ENCODE data around the gene RAD9A.

Gene RAD9A

DNA sequence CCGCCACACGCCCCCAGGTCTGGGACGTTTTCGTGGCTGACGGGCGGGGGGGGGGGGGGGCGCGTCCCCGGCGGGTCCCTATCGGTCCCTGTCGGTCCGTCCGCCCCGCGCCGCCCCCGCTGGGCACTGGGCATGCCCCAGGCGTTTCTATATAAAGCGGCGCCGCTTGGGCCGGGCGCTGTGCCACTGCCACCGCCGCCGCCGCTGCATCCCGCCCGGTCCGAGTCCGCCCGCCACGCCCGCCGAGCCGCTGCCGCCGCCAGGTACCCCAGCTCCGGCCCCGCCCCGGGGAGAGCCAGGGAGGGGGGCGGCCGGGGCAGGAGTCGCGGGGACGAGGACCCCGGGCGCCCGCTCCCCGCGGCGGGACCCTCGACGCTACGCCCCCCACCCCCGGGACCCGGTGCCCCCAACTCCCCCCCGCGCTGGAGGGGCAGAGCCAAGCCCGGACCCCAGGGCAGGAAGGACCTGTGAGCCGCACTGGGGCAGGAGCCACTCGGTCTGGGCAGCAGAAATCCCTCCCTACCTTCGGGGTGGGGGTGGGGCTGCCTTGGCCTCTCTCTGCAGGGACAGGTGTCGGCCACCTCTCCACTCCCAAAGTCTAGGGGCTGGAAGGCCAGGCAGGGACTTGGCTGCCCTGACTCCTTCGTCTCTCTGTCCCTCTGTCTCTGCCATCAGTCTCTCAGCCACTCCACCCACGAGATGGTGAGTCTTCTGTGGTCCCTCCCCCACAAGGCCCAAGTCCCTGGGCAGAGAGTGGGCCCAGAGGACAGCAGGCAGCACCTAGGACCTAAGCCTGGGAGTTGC lies 23.9 kb downstream of the RAD9A start, which contains the start of gene CARNS1:
Gene CARNS1 (plus strand): TSS at position 178 of the 804 bp plus-strand sequence. CDS start 522 bp downstream, at position 700.
- ATAC-seq, result no peak
- TF ChIP-seq ZFP30 (CRISPR knock-in tag; IDR thresholded peaks at IDR 0.05) (no peak), ZNF8 (CRISPR knock-in tag; IDR thresholded peaks at IDR 0.05) (no peak), SNAI2 (CRISPR knock-in tag; IDR thresholded peaks at IDR 0.05) (no peak), TCF4 (CRISPR knock-in tag; IDR thresholded peaks at IDR 0.05; ENCODE audit: borderline replicate concordance) (no peak), CREB5 (CRISPR knock-in tag; IDR thresholded peaks at IDR 0.05; ENCODE audit: low read depth) (no peak), ZFP3 (CRISPR knock-in tag; IDR thresholded peaks at IDR 0.05) (no peak), CSDC2 (CRISPR knock-in tag; IDR thresholded peaks at IDR 0.05) (no peak)

DNA sequence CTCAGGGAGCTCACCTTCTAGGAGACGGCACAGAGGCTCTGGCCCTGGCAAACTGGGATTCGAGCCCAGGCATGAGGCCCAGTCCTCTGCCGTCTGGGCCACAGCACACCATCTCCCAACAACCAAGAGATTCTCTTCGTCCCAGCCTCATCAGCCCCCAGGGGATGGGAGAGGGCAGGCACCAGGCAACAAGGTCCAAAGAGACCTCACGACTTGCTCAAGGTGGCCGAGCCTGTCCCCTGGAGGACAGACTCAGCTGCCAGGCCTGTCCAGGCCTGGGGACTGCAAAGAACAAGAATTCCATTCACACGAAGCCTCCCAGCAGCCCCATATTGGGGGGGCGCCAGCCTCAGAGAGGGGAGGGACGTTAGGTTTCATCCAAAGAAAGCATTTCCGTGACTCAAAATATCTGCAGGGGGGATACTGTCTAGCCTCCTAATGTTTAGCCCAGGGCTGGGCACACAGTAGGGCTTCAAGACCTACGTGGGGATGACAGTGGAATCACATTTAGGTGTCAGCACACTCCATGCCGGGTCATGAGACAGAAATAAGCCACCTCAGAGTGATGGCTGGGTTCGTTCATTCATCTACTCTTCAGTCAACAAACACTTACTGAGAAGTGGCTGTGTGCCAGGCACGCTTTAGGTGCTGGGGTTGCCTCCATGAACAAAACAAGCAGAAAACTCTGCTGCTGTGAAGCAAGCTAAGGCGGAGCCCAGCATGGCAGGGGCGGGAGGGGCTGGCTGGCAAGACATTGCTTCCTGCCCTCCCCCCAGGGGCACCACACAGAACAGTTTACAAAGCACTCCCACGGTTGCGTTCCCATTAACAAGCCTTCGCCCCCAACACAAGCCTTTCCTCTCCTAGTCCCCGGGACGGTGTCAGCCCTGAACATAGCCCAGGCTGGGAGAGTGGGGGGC lies 24.9 kb downstream of the RAD9A start:
- TF ChIP-seq RARB (CRISPR knock-in tag; IDR thresholded peaks at IDR 0.05), result no peak
- TF ChIP-seq ZNF565 (CRISPR knock-in tag; conservative IDR thresholded peaks at IDR 0.05; ENCODE audit: low read depth), result no peak
- no peak for TF ChIP-seq ZNF8 (CRISPR knock-in tag; IDR thresholded peaks at IDR 0.05)
- TF ChIP-seq ZC3H10 (CRISPR knock-in tag; IDR thresholded peaks at IDR 0.05), result no peak
- TF ChIP-seq ZFP3 (CRISPR knock-in tag; IDR thresholded peaks at IDR 0.05), result no peak
- TF ChIP-seq GLIS3 (CRISPR knock-in tag; IDR thresholded peaks at IDR 0.05), result no peak
- TF ChIP-seq PATZ1 (CRISPR knock-in tag; IDR thresholded peaks at IDR 0.05; ENCODE audit: borderline replicate concordance), result no peak
- TF ChIP-seq SNAI2 (CRISPR knock-in tag; IDR thresholded peaks at IDR 0.05), result no peak
- TF ChIP-seq ZNF70 (CRISPR knock-in tag; IDR thresholded peaks at IDR 0.05), result no peak
- no peak for TF ChIP-seq TOX (CRISPR knock-in tag; IDR thresholded peaks at IDR 0.05; ENCODE audit: borderline replicate concordance)
- no peak for TF ChIP-seq CSDC2 (CRISPR knock-in tag; IDR thresholded peaks at IDR 0.05)
- no peak for ATAC-seq

- TF ChIP-seq ZNF8 (CRISPR knock-in tag; IDR thresholded peaks at IDR 0.05), result no peak
- no peak for TF ChIP-seq ZC3H10 (CRISPR knock-in tag; IDR thresholded peaks at IDR 0.05)
- no peak for TF ChIP-seq CREB5 (CRISPR knock-in tag; IDR thresholded peaks at IDR 0.05; ENCODE audit: low read depth)
- ATAC-seq, result no peak
These were observed 25.6 kb downstream of the RAD9A start for GRCh38 chr11:67417425-67417824.

GRCh38 chr11:67418476-67419281 lies 26.9 kb downstream of the RAD9A start:
- TF ChIP-seq PPARA (CRISPR knock-in tag; IDR thresholded peaks at IDR 0.05; ENCODE audit: borderline replicate concordance) (no peak), TCF4 (CRISPR knock-in tag; IDR thresholded peaks at IDR 0.05; ENCODE audit: borderline replicate concordance) (no peak), OSR1 (CRISPR knock-in tag; IDR thresholded peaks at IDR 0.05) (no peak), ARNTL (CRISPR knock-in tag; IDR thresholded peaks at IDR 0.05; ENCODE audit: borderline replicate concordance, low read depth) (no peak), TOX (CRISPR knock-in tag; IDR thresholded peaks at IDR 0.05; ENCODE audit: borderline replicate concordance) (no peak), ZNF8 (CRISPR knock-in tag; IDR thresholded peaks at IDR 0.05) (no peak), ZFP3 (CRISPR knock-in tag; IDR thresholded peaks at IDR 0.05) (no peak), POU6F1 (CRISPR knock-in tag; IDR thresholded peaks at IDR 0.05; ENCODE audit: borderline replicate concordance, low read depth) (no peak), RARB (CRISPR knock-in tag; IDR thresholded peaks at IDR 0.05) (no peak), BACH2 (CRISPR knock-in tag; IDR thresholded peaks at IDR 0.05; ENCODE audit: borderline replicate concordance) (no peak), ZC3H10 (CRISPR knock-in tag; IDR thresholded peaks at IDR 0.05) (no peak), ESRRG (CRISPR knock-in tag; IDR thresholded peaks at IDR 0.05) (no peak), SNAI2 (CRISPR knock-in tag; IDR thresholded peaks at IDR 0.05) (no peak), ZNF70 (CRISPR knock-in tag; IDR thresholded peaks at IDR 0.05) (no peak), CSDC2 (CRISPR knock-in tag; IDR thresholded peaks at IDR 0.05) (no peak), PATZ1 (CRISPR knock-in tag; IDR thresholded peaks at IDR 0.05; ENCODE audit: borderline replicate concordance) (no peak), ZFP30 (CRISPR knock-in tag; IDR thresholded peaks at IDR 0.05) (no peak)
- ATAC-seq, result no peak
